ENCODE data around the gene LEPROT.

LEPROT gene

GRCh38 chr1:65409314-65409713 is 11.2 kb upstream of the LEPROT start:
- TF ChIP-seq, protein P1, sequence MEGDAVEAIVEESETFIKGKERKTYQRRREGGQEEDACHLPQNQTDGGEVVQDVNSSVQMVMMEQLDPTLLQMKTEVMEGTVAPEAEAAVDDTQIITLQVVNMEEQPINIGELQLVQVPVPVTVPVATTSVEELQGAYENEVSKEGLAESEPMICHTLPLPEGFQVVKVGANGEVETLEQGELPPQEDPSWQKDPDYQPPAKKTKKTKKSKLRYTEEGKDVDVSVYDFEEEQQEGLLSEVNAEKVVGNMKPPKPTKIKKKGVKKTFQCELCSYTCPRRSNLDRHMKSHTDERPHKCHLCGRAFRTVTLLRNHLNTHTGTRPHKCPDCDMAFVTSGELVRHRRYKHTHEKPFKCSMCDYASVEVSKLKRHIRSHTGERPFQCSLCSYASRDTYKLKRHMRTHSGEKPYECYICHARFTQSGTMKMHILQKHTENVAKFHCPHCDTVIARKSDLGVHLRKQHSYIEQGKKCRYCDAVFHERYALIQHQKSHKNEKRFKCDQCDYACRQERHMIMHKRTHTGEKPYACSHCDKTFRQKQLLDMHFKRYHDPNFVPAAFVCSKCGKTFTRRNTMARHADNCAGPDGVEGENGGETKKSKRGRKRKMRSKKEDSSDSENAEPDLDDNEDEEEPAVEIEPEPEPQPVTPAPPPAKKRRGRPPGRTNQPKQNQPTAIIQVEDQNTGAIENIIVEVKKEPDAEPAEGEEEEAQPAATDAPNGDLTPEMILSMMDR (IDR thresholded peaks at IDR 0.05; ENCODE audit: low read depth, low read length) = no peak
- in situ Hi-C loops (cut with HindIII; ENCODE audit: low sequenced_read_pairs) = no loop called here
- DNase-seq (ENCODE audit: low read depth, low spot score) = no peak
- H3K4me3 ChIP-seq (ENCODE audit: low read depth, low read length) = no peak overlapping the region

GRCh38 chr1:65409816-65410326 is 10.6 kb upstream of the LEPROT start:
- TF ChIP-seq, protein P1 (IDR thresholded peaks at IDR 0.05; ENCODE audit: low read depth, low read length) = no peak
- no peak for DNase-seq (ENCODE audit: low read depth, low spot score)
- in situ Hi-C loops (cut with HindIII; ENCODE audit: low sequenced_read_pairs) = no loop called here
- no peak overlapping the region for H3K4me3 ChIP-seq (ENCODE audit: low read depth, low read length)

DNA sequence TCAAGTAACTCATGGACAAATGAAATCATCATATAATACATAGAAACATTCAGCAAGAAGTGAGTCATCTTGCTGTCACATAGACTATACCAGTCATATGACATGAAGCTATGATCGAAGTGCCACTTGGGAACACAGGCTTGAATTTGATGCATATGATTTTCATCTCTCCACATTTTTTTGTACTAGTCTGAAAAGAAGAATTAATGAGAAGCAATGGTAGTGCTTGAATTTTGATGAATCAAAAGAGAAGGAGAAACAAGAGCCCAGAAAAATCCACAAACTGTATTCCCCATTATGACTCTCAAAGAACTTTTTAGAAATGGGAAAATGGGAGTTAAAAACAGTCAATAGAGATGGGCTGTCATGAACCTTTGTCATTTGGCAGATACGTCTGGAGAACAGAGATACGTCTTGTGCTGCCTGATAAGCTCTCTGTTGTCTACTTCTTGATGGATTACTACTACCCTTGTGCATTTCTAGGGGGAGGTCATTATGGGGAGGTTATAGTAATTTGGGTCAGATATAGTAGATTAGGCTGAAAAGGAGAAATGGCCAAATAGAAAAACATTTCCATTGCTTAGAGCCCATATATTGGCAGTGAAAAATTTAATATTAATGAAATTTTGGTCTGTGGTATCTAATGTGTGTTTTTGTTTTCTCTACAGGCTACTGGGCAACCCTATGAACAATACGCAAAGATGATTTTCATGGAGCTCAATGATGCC is 8.0 kb upstream of the LEPROT start:
- TF ChIP-seq, protein P1 (IDR thresholded peaks at IDR 0.05; ENCODE audit: low read depth, low read length) = no peak
- no peak overlapping the region for H3K4me3 ChIP-seq (ENCODE audit: low read depth, low read length)
- in situ Hi-C loops (cut with HindIII; ENCODE audit: low sequenced_read_pairs) = no loop called here
- DNase-seq (ENCODE audit: low read depth, low spot score) = no peak

DNA sequence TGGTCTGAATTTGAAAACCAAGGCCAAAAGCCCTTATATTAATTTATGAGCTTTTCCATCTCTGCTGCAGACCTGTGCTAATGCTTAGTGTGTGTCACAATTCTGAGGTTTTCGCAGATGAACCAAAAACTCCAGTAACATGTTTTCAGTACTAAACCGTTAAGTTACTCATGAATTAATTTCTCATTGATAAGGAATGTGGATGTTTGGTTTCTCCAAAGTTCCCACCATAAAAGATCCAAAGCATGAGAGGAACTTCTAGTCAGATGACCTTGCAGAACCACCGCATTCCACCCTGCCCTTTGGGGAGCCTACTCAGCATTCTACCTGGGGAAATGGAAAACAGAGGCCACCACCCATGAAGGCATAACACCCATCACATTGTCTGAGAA is 7.5 kb upstream of the LEPROT start:
- no peak overlapping the region for H3K4me3 ChIP-seq (ENCODE audit: low read depth, low read length)
- TF ChIP-seq, protein P1 (IDR thresholded peaks at IDR 0.05; ENCODE audit: low read depth, low read length) = no peak
- DNase-seq (ENCODE audit: low read depth, low spot score) = peak; percentile 77
- in situ Hi-C loops (cut with HindIII; ENCODE audit: low sequenced_read_pairs) = no loop called here

DNA sequence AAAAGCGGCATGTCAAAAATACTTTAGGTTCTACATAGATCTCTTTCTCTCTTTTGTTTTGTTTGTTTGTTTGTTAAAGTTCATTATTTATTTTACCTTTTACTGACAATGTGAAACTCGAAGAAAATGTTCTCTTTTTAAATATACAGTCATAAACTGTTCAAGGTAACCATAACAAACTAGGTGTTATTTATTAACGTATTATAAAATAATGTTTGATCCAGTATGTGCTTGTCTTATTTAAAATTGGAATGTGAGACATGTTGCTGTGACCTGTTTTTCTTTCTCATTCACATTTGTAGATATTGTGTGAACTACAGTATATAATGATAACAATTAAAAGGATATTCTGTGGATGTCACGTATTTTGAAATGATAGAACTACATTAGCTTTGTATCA is 5.9 kb upstream of the LEPROT start:
- TF ChIP-seq, protein P1 (IDR thresholded peaks at IDR 0.05; ENCODE audit: low read depth, low read length) = no peak
- DNase-seq (ENCODE audit: low read depth, low spot score) = no peak
- H3K4me3 ChIP-seq (ENCODE audit: low read depth, low read length) = no peak overlapping the region
- in situ Hi-C loops (cut with HindIII; ENCODE audit: low sequenced_read_pairs) = no loop called here

GRCh38 chr1:65416767-65417166 is 3.7 kb upstream of the LEPROT start:
- TF ChIP-seq, protein P1 (IDR thresholded peaks at IDR 0.05; ENCODE audit: low read depth, low read length) = no peak
- DNase-seq (ENCODE audit: low read depth, low spot score) = no peak

More at GRCh38 chr1:65416767-65417166, 3.7 kb upstream of the LEPROT start:
- in situ Hi-C loops (cut with HindIII; ENCODE audit: low sequenced_read_pairs) = no loop called here
- no peak overlapping the region for H3K4me3 ChIP-seq (ENCODE audit: low read depth, low read length)

All from astrocyte of the spinal cord (primary cell).